Renal cortex interstitium (tissue), 11 donors: ENCODE measurements around the gene UBE2L3. TPM values are rescaled to one million over a fixed set of nuclear protein-coding genes. Genes with fewer than 3 reads are reported as not detected.
"Not testable (repeated sequence)": the region's sequence is repeated elsewhere in the genome, so short reads cannot be mapped to it uniquely, and the experiment has no call there.

Experiments
- DNase-seq, 11 donors: peaks; one replicate each; pipeline ENCODE4 v3.0.0-alpha.2; 2013; ENCODE audit warnings: low read depth in 9 of 11, low spot score in 4 of 11; ENCODE audit errors: extremely low read depth in 1 of 11
- polyA plus RNA-seq, 3 donors: library from polyadenylated mRNA; unstranded; fragments of 120-200 nt; gene quantifications; one replicate each; pipeline ENCODE4 v1.2.1, GENCODE V29; 2013; ENCODE audit not compliant: insufficient read length in 3 of 3

Gene UBE2L3
- polyA plus RNA-seq, 3 donors, result 51.4 to 56.3 (median 55.9) TPM

DNA sequence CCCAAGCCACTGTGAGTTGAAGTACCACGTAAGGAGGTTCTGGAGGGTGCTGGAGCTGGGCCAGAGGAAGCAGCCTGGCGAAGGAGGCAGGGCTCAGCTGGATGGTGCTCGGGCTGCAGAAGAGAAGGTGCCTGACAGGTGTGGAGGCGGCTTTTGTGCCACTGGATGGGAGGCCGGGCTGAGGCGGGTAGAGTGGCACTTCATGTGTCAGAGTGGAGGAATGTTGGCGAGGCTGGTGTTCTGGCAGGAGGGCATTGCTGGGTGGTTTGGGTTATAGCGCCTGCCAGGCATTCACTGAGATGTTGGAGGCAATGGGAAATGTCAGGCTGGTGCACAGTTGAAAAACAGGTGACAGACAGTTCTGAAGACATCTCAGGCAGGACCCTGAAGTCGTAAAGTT lies 24.2 kb downstream of the UBE2L3 start:
- no peak for DNase-seq

DNA sequence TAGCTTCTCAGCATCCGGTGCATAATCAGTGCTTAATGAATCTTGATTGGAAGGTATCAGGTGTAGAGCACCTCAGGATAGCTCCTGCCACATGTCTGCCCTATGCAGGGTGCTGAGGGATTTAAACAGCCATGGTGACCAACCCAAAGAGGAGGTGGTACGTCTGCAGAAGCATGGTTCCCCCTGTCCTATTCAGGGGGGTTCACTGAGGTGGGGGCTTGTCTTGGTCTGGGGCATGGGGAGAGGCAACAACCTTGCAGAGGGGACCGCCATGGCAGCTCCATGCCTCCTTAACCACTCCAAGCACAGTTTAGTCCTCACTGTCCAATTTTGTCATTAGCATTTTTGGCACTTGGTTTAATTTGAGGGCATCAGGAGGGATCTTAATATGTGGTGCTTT lies 24.9 kb downstream of the UBE2L3 start:
- no peak for DNase-seq

DNA sequence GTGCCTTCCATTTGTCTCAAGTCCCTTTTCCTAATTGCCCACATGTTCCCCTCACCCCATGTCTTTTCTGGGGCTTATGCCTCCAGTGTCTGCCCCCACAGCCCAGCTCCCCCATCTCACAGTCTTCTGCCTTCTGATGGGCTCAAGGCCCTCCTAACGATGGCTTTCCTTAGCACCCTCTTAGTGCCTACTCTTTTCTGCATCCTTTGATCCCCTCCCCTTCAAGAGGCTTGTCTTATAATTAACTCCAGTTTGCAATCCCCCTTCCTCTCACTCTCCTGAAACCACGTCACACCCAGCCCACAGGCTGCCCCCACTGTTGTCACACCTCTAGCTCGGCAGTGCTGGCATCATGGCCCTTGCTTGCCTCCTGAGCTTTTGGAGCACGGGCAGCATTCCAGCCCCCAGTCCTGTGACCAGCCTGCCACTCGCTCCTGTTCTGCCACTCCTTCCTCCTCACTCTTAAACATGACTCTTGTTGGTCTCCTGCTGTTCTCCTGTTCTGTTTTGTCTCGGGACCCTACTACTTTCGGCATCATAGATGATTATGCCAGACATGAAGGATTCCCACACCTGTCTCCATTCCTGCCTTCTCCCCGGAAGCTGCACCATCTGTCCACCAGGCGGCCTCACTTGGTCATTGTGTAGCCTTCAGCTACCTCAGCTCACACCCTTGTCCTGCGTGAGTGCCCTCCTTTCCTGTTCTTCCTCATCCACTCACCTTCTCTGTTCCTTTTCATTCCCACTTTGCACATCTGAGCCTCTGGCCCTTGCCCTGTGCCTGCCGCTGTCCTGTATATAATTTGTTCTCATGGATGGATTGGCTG lies 26.1 kb downstream of the UBE2L3 start:
- DNase-seq, result no peak

DNA sequence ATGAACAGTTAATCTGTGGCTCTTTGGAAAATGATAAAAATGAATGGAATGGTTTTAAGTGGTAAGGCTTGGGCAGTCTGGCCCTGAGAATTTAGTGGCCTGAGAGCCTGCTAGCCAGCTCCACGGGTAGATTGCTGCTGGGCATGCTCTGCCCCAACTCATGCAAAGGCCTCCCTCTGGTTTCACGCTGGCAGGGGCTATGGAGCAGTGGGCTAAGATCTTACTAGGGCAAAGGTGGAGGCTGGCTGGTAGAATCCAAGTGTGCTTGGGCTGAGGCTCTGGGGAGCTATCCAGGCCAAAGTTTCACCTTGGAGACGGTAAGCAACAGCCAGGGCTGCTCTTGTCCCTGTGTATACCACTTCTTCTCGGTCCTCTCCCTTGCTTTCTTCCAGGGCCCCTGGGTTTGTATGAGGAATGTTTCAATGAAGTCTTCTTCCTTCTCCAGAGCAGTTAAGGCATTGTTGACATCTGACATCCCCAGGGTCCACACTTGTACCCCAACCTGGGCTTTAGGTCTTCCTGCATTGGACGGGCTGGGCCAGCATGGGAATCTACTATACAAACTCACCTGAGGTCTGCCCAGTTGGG lies 27.4 kb downstream of the UBE2L3 start:
- no peak for DNase-seq

DNA sequence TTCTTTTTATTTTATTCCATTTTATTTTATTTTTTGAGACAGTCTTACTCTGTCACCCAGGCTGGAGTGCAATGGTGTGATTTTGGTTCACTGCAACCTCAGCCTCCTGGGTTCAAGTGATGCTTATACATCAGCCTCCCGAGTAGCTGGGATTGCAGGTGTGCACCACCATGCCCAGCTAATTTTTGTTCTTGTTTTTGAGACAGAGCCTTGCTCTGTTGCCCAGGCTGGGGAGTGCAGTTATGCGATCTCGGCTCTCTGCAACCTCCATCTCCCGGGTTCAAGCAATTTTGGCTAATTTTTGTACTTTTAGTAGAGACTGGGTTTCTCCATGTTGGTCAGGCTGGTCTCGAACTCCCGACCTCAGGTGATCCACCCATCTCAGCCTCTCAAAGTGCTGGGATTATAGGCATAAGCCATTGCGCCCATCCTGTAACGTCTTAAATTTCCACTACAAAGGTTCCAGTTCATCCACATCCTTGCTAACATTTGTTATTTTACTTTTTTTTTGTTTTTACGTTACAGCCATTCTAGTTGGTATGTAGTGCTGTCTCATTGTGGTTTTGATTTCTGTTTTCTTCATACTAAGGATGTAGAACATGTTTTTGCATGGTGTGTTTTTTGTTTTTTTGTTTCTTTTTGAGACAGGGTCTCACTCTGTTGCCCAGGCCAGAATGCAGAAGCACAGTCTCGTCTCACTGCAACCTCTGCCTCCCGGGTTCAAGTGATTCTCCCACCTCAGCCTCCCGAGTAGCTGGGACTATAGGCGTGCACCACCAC lies 29.0 kb downstream of the UBE2L3 start:
- not testable (repeated sequence) for DNase-seq

DNA sequence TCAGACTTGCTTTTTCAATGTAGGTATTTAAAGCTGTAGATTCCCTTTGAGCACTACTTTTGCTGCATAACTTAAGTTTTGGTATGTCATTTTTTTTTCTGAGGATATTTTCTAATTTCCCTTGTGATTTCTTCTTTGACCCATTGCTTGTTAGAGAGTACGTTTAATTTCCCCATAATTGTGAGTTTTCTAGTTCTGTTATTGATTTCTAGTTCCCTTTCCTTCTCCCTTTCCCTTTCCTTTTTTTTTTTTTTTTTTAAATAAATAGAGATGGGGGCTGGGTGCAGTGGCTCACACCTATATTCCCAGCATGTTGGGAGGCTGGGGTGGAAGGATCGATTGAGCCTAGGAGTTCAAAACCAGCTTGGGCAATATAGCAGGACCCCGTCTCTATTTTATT lies 30.8 kb downstream of the UBE2L3 start:
- DNase-seq, result no peak

DNA sequence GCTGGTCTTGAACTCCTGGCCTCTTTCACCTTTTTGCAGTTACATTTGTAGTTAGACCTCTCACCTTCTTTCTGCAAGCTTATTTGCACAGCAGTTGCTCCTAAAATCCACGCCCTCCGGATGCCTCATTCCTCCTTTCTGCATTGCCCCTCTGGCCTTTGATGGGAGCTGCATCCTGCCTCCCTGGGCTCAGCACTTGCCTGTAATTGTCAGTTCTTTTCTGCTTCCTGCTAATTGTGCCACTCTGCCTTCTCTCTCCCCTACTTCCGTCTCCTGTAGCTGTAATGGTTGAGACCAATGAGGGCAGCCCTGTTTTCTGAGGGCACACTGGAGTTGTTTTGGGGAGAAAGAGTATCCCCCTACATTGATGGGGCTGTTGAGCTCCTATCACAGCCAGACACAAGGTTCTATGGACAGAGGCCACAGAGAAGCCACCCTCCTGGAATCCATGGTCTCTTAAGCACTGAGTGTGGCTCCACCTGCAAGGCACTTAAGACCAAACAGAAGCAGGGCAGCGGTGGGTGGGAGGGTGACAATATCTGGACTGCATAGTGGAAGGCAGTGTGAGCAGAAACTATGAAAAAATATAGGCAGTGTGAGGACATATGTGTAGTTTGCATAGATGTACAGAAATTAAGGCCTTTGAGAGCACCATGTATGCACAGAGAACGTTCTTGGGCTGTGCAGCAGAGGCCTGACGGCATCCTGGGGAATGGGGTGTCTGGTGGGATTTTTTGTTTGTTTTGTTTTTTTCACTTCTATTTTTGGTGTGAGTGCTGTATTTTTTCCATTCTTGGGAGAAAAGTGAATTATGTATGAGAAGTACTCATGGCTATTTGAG lies 31.8 kb downstream of the UBE2L3 start:
- no peak for DNase-seq

DNA sequence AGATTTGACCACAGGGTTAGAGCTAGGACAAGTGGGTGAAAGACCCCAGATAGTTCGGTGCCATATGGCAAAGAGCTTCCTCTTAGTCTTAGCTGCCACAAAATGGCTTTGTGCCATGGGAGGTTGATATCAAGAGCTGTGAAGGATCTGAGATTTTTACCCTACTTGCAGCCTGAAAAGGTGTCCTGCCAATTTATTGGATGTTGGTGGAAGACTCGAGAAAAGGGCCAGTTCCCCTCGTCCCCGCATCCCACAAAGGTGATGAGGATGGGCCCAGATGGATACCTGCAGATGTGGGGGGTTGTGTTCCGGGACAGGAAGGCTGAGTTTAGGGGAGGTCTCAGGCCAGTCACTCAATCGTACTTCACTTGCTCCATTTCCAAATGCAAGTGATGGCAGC lies 35.1 kb downstream of the UBE2L3 start:
- DNase-seq, result no peak

DNA sequence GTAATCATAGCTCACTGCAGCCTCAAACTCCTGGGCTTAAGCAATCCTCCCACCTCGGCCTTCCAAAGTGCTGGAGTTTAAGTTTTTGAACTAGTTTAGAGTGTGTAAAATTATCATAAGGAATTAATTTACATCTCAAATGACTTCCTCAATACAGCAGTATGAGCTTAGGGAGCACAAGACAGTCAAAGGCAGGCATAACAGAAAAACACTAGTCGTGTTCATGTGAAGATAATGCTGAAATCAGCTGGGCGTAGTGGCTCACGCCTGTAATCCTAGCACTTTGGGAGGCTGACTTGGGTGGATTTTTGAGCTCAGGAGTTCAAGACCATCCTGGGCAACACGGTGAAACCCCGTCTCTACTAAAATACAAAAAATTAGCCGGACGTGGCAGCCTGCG lies 36.5 kb downstream of the UBE2L3 start:
- no peak for DNase-seq

DNA sequence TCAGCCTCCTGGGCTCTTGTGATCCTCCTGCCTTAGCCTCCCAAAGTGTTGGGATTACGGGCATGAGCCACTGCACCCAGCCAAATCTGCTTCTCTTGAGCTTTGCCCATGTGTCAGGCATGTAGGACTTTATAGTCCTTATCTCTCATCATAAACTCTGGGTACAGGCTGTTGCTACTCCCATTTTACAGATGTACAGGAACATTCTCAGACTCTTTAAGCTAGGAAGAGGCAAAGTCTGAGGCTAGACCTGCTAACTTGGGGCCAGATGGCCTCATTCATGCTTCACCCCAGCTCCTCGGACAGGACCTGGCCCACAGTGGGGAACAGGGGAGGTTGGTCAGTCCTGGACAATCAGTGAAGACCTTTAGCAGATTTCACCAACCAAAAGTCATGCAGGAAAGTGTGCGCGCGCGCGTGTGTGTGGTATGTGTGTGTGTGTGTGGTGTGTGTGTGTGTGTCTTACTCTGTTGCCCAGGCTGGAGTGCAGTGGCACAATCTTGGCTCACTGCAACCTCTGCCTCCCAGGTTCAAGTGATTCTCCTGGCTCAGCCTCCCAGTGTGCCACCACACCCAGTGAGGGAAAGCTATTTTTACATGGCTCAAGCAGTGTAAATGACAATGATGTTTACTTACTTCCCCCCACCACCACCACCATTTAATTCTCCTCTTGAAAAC lies 38.5 kb downstream of the UBE2L3 start:
- no peak for DNase-seq

DNA sequence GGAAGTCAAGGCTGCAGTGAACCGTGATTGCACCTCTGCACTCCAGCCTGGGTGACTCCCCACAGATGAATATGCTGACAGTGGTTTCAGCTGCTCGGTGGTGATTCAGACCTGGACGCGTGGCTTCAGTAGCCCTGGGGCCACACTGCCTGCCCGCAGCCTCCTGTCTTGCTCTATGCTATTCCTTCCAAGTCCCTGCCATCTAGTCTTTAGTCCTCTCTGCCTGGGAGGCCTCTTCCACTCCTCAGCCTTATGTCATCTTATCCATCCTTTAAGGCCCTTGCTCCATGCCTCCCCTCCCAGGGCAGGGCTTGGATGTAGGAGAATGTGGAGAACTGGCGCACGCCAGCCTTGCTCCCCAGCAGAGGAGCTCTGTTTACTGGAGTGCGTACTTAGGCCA lies 39.3 kb downstream of the UBE2L3 start:
- no peak for DNase-seq

DNA sequence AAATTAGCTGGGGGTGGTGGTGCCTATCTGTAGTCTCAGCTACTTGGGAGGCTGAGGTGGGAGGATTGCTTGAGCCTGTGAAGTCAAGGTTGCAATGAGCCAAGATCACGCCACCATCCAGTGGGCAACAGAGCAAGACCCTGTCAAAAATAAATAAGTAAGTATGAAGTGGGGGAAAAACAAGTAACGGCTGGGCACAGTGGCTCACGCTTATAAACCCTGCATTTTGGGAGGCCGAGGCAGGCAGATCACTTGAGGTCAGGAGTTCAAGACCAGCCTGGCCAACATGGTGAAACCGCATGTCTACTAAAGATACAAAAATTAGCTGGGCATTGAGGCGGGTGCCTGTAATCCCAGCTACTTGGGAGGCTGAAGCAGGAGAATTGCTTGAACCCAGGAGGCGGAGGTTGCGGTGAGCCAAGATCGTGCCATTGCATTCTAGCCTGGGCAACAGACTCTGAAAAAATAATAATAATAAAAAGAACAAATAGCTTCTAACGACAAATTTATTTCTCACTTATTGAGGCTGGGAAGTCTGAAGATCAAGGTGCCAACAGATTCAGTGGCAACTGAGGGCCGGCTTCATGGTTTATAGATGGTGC lies 42.1 kb downstream of the UBE2L3 start:
- not testable (repeated sequence) for DNase-seq

DNA sequence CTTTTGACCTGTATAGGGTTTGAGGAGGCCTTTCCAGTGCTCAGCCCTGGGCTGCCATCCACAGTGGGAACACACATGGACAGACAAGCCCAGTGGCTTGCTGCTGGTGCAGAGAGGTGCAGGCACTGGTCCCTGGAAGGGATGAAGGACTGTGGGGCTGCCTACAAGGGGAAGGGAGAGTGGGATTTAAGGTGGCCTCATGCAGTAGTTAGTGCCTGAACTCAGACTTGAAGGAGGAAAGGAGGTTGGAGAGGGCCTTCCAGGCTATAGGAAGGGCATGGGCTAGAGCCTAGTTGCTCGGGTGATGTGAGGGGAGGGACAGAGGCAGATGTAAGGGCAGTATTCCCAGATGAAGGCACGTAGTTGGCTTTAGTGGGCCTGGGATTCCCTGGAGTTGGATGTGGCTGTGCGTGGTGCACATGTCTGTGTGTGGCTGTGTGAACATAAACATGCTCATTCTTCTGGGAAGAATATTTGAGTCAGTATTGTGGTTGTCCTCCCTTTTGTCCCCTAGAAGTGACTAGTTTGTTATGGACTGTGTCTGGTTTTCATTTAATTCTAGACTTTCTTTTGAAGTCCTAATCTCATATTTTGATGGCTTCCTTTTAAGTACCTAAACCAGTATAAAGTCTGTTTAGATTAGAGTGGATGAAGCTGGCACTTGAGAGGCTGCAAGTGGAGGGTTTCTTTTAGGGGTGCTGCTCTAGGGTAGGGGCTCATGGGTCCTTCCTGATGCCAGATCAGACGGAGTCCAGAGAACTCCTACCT lies 43.9 kb downstream of the UBE2L3 start:
- DNase-seq, result no peak

DNA sequence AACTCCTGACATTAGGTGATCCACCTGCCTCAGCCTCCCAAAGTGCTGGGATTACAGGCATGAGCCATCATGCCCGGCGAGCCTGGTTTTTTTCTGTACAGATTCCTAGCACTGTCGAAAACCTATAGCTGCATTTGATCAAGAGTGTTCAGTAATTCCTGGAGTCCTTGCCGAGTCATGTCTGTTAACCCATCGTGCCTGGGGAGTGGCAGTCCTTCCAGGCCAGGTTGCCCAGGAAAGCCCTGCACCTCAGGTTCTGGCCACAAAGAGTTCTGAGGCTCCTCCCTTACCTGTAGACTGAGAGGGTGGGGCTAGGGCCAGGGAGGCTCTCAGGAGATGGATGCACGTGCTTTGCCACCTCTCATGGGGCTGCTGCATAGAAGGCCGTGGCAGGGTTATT lies 45.3 kb downstream of the UBE2L3 start:
- no peak for DNase-seq

DNA sequence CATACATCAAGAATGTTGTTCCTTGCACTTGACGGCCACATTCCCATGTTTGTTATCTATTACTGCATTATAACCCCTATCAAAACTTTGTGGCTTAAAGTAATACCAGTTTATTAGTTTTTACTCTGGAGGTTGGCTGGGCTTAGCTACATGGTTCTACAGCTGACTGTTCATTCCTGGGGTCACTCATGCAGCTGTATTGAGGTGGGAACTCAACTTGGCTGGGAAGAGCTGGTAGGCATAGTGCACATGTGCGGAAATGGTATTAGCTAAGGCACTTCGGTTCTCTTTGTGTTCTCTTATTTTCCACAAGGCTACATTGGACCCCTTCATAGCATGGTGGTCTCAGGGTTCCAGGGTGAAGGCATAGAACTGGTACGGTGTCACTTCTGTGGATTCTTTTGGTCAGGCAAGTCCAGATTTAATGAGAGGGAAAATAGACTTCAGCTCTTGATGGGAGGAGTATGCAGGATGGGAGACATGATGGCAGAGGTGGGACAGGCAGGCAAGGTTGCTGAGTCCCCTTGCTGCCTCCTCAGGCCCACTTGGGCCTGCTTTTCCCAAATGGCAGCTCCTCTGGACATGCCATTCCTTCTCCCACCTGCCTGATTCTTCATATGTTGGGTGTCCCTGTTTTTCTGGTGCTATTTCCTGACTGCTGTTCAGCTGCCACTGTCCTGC lies 46.2 kb downstream of the UBE2L3 start:
- no peak for DNase-seq

DNA sequence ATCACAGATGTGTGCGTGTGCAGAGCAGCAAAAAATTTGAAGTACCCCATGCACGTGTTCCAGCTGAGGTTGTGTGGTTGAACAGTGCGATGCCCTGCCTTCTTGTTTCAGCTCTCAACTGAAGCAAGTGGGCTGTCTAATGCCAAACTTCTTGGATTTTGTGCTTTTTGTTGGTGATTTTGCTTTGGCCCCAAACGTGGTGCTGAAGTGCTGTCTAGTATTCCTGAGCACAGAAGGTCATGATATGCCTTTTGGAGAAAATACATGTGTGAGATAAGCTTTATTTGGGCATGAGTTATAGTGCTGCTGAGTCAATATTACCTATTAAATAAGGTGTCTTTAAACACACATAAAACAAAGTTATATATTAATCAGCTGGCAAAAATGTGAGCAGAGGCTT lies 48.2 kb downstream of the UBE2L3 start:
- DNase-seq, result no peak

DNA sequence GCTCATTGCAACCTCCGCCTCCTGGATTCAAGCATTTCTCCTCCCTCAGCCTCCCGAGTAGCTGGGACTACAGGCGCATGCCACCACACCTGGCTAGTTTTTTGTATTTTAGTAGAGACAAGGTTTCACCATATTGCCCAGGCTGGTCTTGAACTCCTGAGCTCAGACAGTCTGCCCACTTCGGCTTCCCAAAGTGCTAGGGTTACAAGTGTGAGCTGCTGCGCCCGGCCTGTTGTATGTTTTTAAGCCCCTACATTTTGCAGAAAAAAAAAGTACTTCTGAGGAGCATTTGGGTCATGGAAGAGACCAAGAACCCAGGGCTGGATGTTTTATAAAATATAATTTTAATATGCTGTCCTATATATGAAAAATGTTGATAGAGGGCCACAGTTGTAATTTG lies 49.8 kb downstream of the UBE2L3 start:
- DNase-seq, result not testable (repeated sequence)
